ENCODE measurements around the gene UHMK1. TPM values are rescaled to one million over a fixed set of nuclear protein-coding genes. Genes with fewer than 3 reads are reported as not detected.

Gene UHMK1
- total and polyA plus RNA-seq, 8 donors: 4.3 to 19.0 (median 9.9) TPM

GRCh38 chr1:162549001-162549400 is 51.4 kb downstream of the UHMK1 start:
- WGBS, 2 donors: 66 to 92% methylated on average over 2 of the region's 2 CpGs
- no peak for ATAC-seq
- Histone ChIP-seq H3K4me3 (no peak overlapping the region), H3K36me3 (no peaks in the 10 kb centered on the region), H3K4me1 (no peaks in the 10 kb centered on the region), H3K27ac (no peak overlapping the region), H3K9me3 (no peaks in the 10 kb centered on the region), H3K27me3 (no peaks in the 10 kb centered on the region)
- TF ChIP-seq CTCF (IDR thresholded peaks at IDR 0.05): no peak
- intact Hi-C loops (cut with DNase I): no loop called here
- no peak for FAIRE-seq
- no peak for DNase-seq

- Histone ChIP-seq H3K36me3 (no peaks in the 10 kb centered on the region), H3K4me1 (no peaks in the 10 kb centered on the region), H3K4me3 (no peak overlapping the region), H3K9me3 (no peaks in the 10 kb centered on the region), H3K27ac (no peak overlapping the region), H3K27me3 (no peaks in the 10 kb centered on the region)
- 44 to 47% methylated on average over 1 of the region's 1 CpG for WGBS, 2 donors
- no peak for TF ChIP-seq CTCF (IDR thresholded peaks at IDR 0.05)
- peak in 1 of 6 donors; percentile 34 for DNase-seq
- FAIRE-seq: no peak
- intact Hi-C loops (cut with DNase I): no loop called here
- peak; percentile 54 to 94 (median 84) for ATAC-seq
Measured at GRCh38 chr1:162550925-162551324, 53.3 kb downstream of the UHMK1 start.

GRCh38 chr1:162551969-162552683 is 54.5 kb downstream of the UHMK1 start:
- DNase-seq (no peak), ATAC-seq (peak in 1 of 4 donors; percentile 43), FAIRE-seq (no peak)
- intact Hi-C loops (cut with DNase I): no loop called here
- Histone ChIP-seq H3K36me3 (no peaks in the 10 kb centered on the region), H3K27me3 (no peaks in the 10 kb centered on the region), H3K4me3 (no peak overlapping the region), H3K27ac (no peak overlapping the region), H3K4me1 (no peaks in the 10 kb centered on the region), H3K9me3 (no peaks in the 10 kb centered on the region)
- TF ChIP-seq CTCF (IDR thresholded peaks at IDR 0.05): no peak
- 81 to 89% methylated on average over 7 of the region's 7 CpGs for WGBS, 2 donors

GRCh38 chr1:162552684-162553252 is 55.1 kb downstream of the UHMK1 start:
- no peak for TF ChIP-seq CTCF (IDR thresholded peaks at IDR 0.05)
- no peaks in the 10 kb centered on the region for H3K36me3 ChIP-seq
- ATAC-seq: no peak
- FAIRE-seq: no peak
- H3K9me3 ChIP-seq: no peaks in the 10 kb centered on the region
- H3K27ac ChIP-seq: no peak overlapping the region
- DNase-seq: no peak
- H3K4me3 ChIP-seq: no peak overlapping the region
- 91 to 97% methylated on average over 8 of the region's 8 CpGs for WGBS, 2 donors
- intact Hi-C loops (cut with DNase I): no loop called here
- no peaks in the 10 kb centered on the region for H3K4me1 ChIP-seq
- H3K27me3 ChIP-seq: no peaks in the 10 kb centered on the region

- DNase-seq: no peak
- H3K27ac ChIP-seq: no peak overlapping the region
- WGBS, 2 donors: 77 to 85% methylated on average over 1 of the region's 1 CpG
- H3K4me3 ChIP-seq: no peak overlapping the region
- H3K4me1 ChIP-seq: no peaks in the 10 kb centered on the region
- no peak for ATAC-seq
- no peak for FAIRE-seq
- intact Hi-C loops (cut with DNase I): no loop called here
- no peaks in the 10 kb centered on the region for H3K9me3 ChIP-seq
- H3K27me3 ChIP-seq: no peaks in the 10 kb centered on the region
- H3K36me3 ChIP-seq: no peaks in the 10 kb centered on the region
- no peak for TF ChIP-seq CTCF (IDR thresholded peaks at IDR 0.05)
Measured at GRCh38 chr1:162554258-162554657, 56.6 kb downstream of the UHMK1 start.
